H1 (cell line): Measurements from ENCODE around the gene ADAMTS17. TPM values are rescaled to one million over a fixed set of nuclear protein-coding genes. Genes with fewer than 3 reads are reported as not detected.

Experiments used
- CTCF ChIA-PET: fragments of 300-600 bp; sonication (Branson Sonifier 250); formaldehyde crosslinking; loops from one replicate; lab custom pipeline; 2021; ENCODE audit not compliant: partially characterized antibody; lab: Charles Lee
- POLR2A ChIA-PET: fragments of 300-600 bp; sonication (Branson Sonifier 250); formaldehyde crosslinking; loops from one replicate; lab custom pipeline; 2021; ENCODE audit warnings: inconsistent platforms; ENCODE audit not compliant: partially characterized antibody; lab: Charles Lee
- DNase-seq, 2 experiments: peaks; one replicate each; pipeline versions ENCODE4 v3.0.0 to v3.0.0-alpha.2; 2010 to 2022; ENCODE audit warnings: low spot score in 2 of 2, low read depth in 1 of 2, mixed read lengths in 1 of 2
- FAIRE-seq: peaks from 2 replicates; lab custom pipeline; 2011; peaks lifted over from hg19 to GRCh38; lab: Jason Lieb, UNC
- H2AFZ ChIP-seq: 2 replicates; pipeline ENCODE4 v1.8.1; 2012; ENCODE audit warnings: low read length, inconsistent platforms
- H2AK5ac ChIP-seq: 2 replicates; pipeline ENCODE4 v1.6.1; 2013; ENCODE audit warnings: low read depth, low read length
- H2BK120ac ChIP-seq: replicated peaks from 2 replicates; pipeline ENCODE3; 2013; ENCODE audit warnings: low read depth, low read length, inconsistent platforms
- H2BK12ac ChIP-seq: 2 replicates; pipeline ENCODE4 v1.6.1; 2013; ENCODE audit warnings: low read depth, low read length
- H2BK15ac ChIP-seq: 2 replicates; pipeline ENCODE4 v1.6.1; 2013; ENCODE audit warnings: low read length
- H2BK20ac ChIP-seq: 2 replicates; pipeline ENCODE4 v1.6.1; 2013; ENCODE audit warnings: low read length
- H2BK5ac ChIP-seq: 2 replicates; pipeline ENCODE4 v1.6.1; 2013; ENCODE audit warnings: low read depth, low read length
- H3K14ac ChIP-seq: 2 replicates; pipeline ENCODE4 v1.6.1; 2013; ENCODE audit warnings: inconsistent platforms; ENCODE audit not compliant: insufficient read length
- H3K18ac ChIP-seq: 2 replicates; pipeline ENCODE4 v1.6.1; 2013; ENCODE audit warnings: low read length; ENCODE audit errors: extremely low read depth
- H3K23ac ChIP-seq: 2 replicates; pipeline ENCODE4 v1.6.1; 2013; ENCODE audit warnings: inconsistent platforms; ENCODE audit not compliant: insufficient read length
- H3K23me2 ChIP-seq: 2 replicates; pipeline ENCODE4 v1.6.1; 2013; ENCODE audit warnings: low read depth, low read length
- H3K27ac ChIP-seq: 2 replicates; pipeline ENCODE4 v1.6.1; 2011; ENCODE audit warnings: low read depth, low read length, inconsistent platforms
- H3K27me3 ChIP-seq, 4 experiments: replicated peaks in 1 of 4; 1 replicate in 1 of 4; 2 replicates in 3 of 4; pipeline versions ENCODE4 v1.6.1 to v1.8.1; 2011 to 2013; ENCODE audit warnings: low read length in 3 of 4, mild to moderate bottlenecking in 3 of 4, inconsistent platforms in 2 of 4, mixed read lengths in 2 of 4, moderate library complexity in 1 of 4; ENCODE audit not compliant: control insufficient read depth in 3 of 4, insufficient read depth in 3 of 4; ENCODE audit errors: extremely low read depth in 1 of 4
- H3K36me3 ChIP-seq, 4 experiments: 2 replicates each; pipeline versions ENCODE4 v1.6.1 to v1.8.1; 2011 to 2013; ENCODE audit warnings: mild to moderate bottlenecking in 4 of 4, low read length in 3 of 4, moderate library complexity in 2 of 4, control low read depth in 1 of 4, inconsistent platforms in 1 of 4; ENCODE audit not compliant: insufficient read depth in 4 of 4, control insufficient read depth in 2 of 4
- H3K4ac ChIP-seq: replicated peaks from 2 replicates; pipeline ENCODE3; 2013; ENCODE audit warnings: low read length, low read depth, mixed read lengths, inconsistent platforms; ENCODE audit not compliant: insufficient read length
- H3K4me1 ChIP-seq, 4 experiments: replicated peaks in 1 of 4; 1 replicate in 1 of 4; 2 replicates in 3 of 4; pipeline versions ENCODE4 v1.6.1 to v1.8.1; 2011 to 2013; ENCODE audit warnings: low read length in 3 of 4, inconsistent platforms in 2 of 4, mixed read lengths in 1 of 4; ENCODE audit not compliant: insufficient read depth in 4 of 4, control insufficient read depth in 3 of 4
- H3K4me2 ChIP-seq, 2 experiments: 2 replicates each; pipeline versions ENCODE4 v1.6.1 to v1.8.1; 2011 to 2013; ENCODE audit warnings: low read depth in 2 of 2, low read length in 2 of 2, control low read depth in 1 of 2, inconsistent platforms in 1 of 2, mild to moderate bottlenecking in 1 of 2; ENCODE audit not compliant: insufficient read depth in 1 of 2
- H3K4me3 ChIP-seq, 4 experiments: fragments of 200-600, 300-600 bp in 1 of 4; sonication (generic), shearing (Covaris generic), sonication (Bioruptor Twin) in 1 of 4; 2 replicates each; pipeline versions ENCODE4 v1.5.1 to v1.8.1; 2011 to 2016; ENCODE audit warnings: low read length in 4 of 4, low read depth in 3 of 4, control low read depth in 2 of 4, inconsistent platforms in 2 of 4, mild to moderate bottlenecking in 2 of 4, mixed read lengths in 1 of 4, moderate library complexity in 1 of 4; ENCODE audit not compliant: insufficient read depth in 2 of 4; ENCODE audit errors: extremely low read depth in 1 of 4
- H3K56ac ChIP-seq: replicated peaks from 2 replicates; pipeline ENCODE3; 2013; ENCODE audit warnings: low read depth, mild to moderate bottlenecking, mixed read lengths, low read length, inconsistent platforms; ENCODE audit not compliant: insufficient read length
- H3K79me1 ChIP-seq: 2 replicates; pipeline ENCODE4 v1.6.1; 2013; ENCODE audit warnings: low read depth, low read length, control low read depth
- H3K79me2 ChIP-seq, 2 experiments: 2 replicates each; pipeline versions ENCODE4 v1.6.1 to v1.8.1; 2012 to 2013; ENCODE audit warnings: low read length in 2 of 2, mild to moderate bottlenecking in 2 of 2, inconsistent platforms in 1 of 2; ENCODE audit not compliant: insufficient read depth in 2 of 2, control insufficient read depth in 1 of 2
- H3K9ac ChIP-seq, 4 experiments: replicated peaks in 1 of 4; 1 replicate in 1 of 4; 2 replicates in 3 of 4; pipeline versions ENCODE4 v1.6.1 to v1.8.1; 2011 to 2013; ENCODE audit warnings: low read depth in 3 of 4, low read length in 3 of 4, control low read depth in 2 of 4, mild to moderate bottlenecking in 2 of 4, moderate library complexity in 2 of 4, inconsistent platforms in 1 of 4; ENCODE audit errors: extremely low read depth in 1 of 4
- H3K9me3 ChIP-seq, 2 experiments: 2 replicates each; pipeline versions ENCODE4 v1.6.1 to v1.8.1; 2012 to 2013; ENCODE audit warnings: mild to moderate bottlenecking in 2 of 2, moderate library complexity in 2 of 2, control low read depth in 1 of 2, inconsistent platforms in 1 of 2, low read depth in 1 of 2, low read length in 1 of 2, mixed read lengths in 1 of 2; ENCODE audit not compliant: insufficient read depth in 2 of 2
- H4K20me1 ChIP-seq, 2 experiments: replicated peaks in 1 of 2; 2 replicates each; pipeline versions ENCODE3 to v1.8.1; 2011 to 2013; ENCODE audit warnings: inconsistent platforms in 2 of 2, low read length in 2 of 2, mild to moderate bottlenecking in 1 of 2; ENCODE audit not compliant: insufficient read depth in 2 of 2, control insufficient read depth in 1 of 2
- H4K5ac ChIP-seq: 2 replicates; pipeline ENCODE4 v1.6.1; 2013; ENCODE audit warnings: low read length, low read depth, mixed read lengths, inconsistent platforms; ENCODE audit not compliant: insufficient read length
- H4K8ac ChIP-seq: 2 replicates; pipeline ENCODE4 v1.8.0; 2013; ENCODE audit warnings: mild to moderate bottlenecking, moderate library complexity, low read length, inconsistent platforms; ENCODE audit not compliant: insufficient read depth; ENCODE audit errors: extremely low read depth
- H4K91ac ChIP-seq: replicated peaks from 2 replicates; pipeline ENCODE3; 2013; ENCODE audit warnings: low read length, mixed read lengths, inconsistent platforms; ENCODE audit not compliant: insufficient read length
- CBX5 ChIP-seq: fragments of 300-800, 300-1000 bp; sonication (generic); IDR thresholded peaks from 2 replicates; pipeline ENCODE4 v1.7.1; 2016; ENCODE audit warnings: antibody characterized with exemption, low read length, low read depth
- CREB1 ChIP-seq: IDR thresholded peaks from 2 replicates; pipeline ENCODE4 v1.6.1; 2012; ENCODE audit warnings: inconsistent platforms
- FOSL1 ChIP-seq: IDR thresholded peaks from 2 replicates; pipeline ENCODE4 v1.6.1; 2011; ENCODE audit warnings: mild to moderate bottlenecking, low read depth, low read length, moderate library complexity; ENCODE audit not compliant: insufficient read depth
- JUN ChIP-seq: IDR thresholded peaks from 2 replicates; pipeline ENCODE4 v1.6.1; 2011; ENCODE audit warnings: low read depth, mild to moderate bottlenecking, improper control_type of control experiment, low read length
- KDM1A ChIP-seq: fragments of 200-600, 300-600 bp; sonication (generic); IDR thresholded peaks from 2 replicates; pipeline ENCODE4 v1.7.1; 2016; ENCODE audit warnings: mild to moderate bottlenecking, low read length, borderline replicate concordance
- POLR2AphosphoS5 ChIP-seq: IDR thresholded peaks from 2 replicates; pipeline ENCODE4 v1.6.1; 2011; ENCODE audit warnings: low read depth, low read length
- SAP30 ChIP-seq: fragments of 300-600 bp; sonication (generic); IDR thresholded peaks from 2 replicates; pipeline ENCODE4 v1.7.1; 2012; ENCODE audit warnings: low read length, moderate library complexity, mild to moderate bottlenecking, inconsistent platforms; ENCODE audit not compliant: insufficient read depth, insufficient replicate concordance
- SIRT6 ChIP-seq: IDR thresholded peaks from one replicate; pipeline ENCODE4 v1.7.1; 2012; ENCODE audit warnings: low read length, inconsistent platforms
- SIX5 ChIP-seq: IDR thresholded peaks from 2 replicates; pipeline ENCODE4 v1.6.1; 2011; ENCODE audit warnings: mild to moderate bottlenecking, low read depth, low read length
- WGBS, 2 experiments: shearing (Covaris generic) in 1 of 2; methylation state at CpG; one replicate each; pipeline versions ENCODE4 v1.1.6 to v1.1.7; 2013 to 2015; ENCODE audit warnings: low lambda C conversion rate in 2 of 2, mixed read lengths in 2 of 2, inconsistent platforms in 1 of 2, low coverage in 1 of 2, missing lambda C conversion rate in 1 of 2; ENCODE audit not compliant: insufficient replicate concordance in 2 of 2, insufficient coverage in 1 of 2, insufficient read length in 1 of 2; ENCODE audit errors: extremely low coverage in 1 of 2, missing lambda C conversion rate in 1 of 2; 5-methylcytosine and 5-hydroxymethylcytosine counted together
- polyA plus RNA-seq, 7 experiments: library from polyadenylated mRNA; depleted of rRNA in 3 of 7; stranded (reverse) in 5 of 7; unstranded in 2 of 7; fragments of >200 nt in 5 of 7; fragments of 200-250 nt in 2 of 7; gene quantifications; 1 replicate in 5 of 7; 2 replicates in 1 of 7; 4 replicates in 1 of 7; pipeline versions ENCODE4 v1.2.1 to v1.2.3, GENCODE V29; 2011 to 2013; ENCODE audit warnings: missing spikeins in 2 of 7, mixed read lengths in 2 of 7
- total RNA-seq: library from RNA; stranded (reverse); fragmentation: NEBNext Ultra II Directional; extraction: Animal tissue kit (Norgen Biotek cat#: 25700); gene quantifications from 2 replicates; pipeline ENCODE4 v1.2.1, GENCODE V29; 2021

The ADAMTS17 gene
- total and polyA plus RNA-seq, 2 of the 8 experiments (the other 6 are each of a cell fraction or from before 2014, with no cell fraction given) = 0.51 to 1.7 TPM

DNA sequence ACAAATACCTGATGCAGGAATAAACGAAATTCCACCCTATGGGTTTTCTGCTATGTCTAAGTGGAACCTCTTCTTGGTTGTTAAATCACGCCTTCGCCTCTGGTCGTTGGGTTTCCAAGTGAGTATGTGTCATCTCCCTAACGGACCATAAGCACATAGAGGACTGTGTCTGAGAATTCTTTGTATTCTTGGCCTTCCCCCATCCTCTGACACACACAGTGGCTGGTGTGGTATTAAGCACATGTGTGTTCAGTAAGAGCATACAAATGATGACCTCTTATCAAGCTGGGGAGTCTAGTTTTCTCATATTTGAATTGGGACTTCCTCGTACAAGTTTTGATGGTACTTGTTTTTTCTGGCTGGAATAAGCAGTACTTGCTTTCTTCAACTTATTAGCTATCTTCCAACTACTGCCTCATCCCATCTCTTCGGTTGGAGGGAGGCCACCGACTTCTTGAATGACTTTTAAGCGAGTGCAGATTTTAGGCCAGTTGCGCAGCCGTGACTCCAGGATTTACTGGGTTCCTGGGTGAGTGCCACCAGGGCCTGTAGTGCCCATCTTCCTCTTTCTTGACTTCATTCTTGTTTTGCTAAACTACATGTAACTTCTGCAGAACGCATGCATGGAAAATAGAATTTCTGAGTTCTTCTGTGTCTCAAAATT lies 240.2 kb downstream of the ADAMTS17 start:
- Histone ChIP-seq H2BK12ac (no peak overlapping the region), H3K27me3 (no peaks in the 10 kb centered on the region), H3K23ac (no peak overlapping the region), H3K36me3 (no peaks in the 10 kb centered on the region), H2BK120ac (no peak overlapping the region), H4K5ac (no peak overlapping the region), H2AK5ac (no peak overlapping the region), H4K8ac (no peak overlapping the region), H4K20me1 (no peaks in the 10 kb centered on the region), H3K23me2 (no peaks in the 10 kb centered on the region), H2BK20ac (no peak overlapping the region), H3K56ac (no peak overlapping the region), H3K4me1 (no peaks in the 10 kb centered on the region), H3K14ac (no peak overlapping the region), H2BK15ac (no peak overlapping the region), H4K91ac (no peak overlapping the region), H3K9me3 (no peaks in the 10 kb centered on the region; a peak in 1 of 4 replicates), H3K79me1 (no peaks in the 10 kb centered on the region), H3K4me2 (no peak overlapping the region), H2AFZ (no peak overlapping the region), H3K79me2 (no peaks in the 10 kb centered on the region), H3K4ac (no peak overlapping the region), H2BK5ac (no peak overlapping the region), H3K4me3 (no peak overlapping the region), H3K27ac (no peak overlapping the region), H3K9ac (no peak overlapping the region), H3K18ac (no peak overlapping the region)
- 96% methylated on average over 12 of the region's 12 CpGs; no CpG with 5 or more reads in 1 of the 2 experiments for WGBS, 2 experiments
- ChIA-PET CTCF (interaction anchor here (2.2 kb wide), 1 partner anchor 11 kb away, joined by 9 read pairs; no protein-coding TSS in a partner anchor), POLR2A (no interaction called here)
- no peak for FAIRE-seq
- TF ChIP-seq SIX5 = no peak
- TF ChIP-seq CREB1 = no peak
- no peak for TF ChIP-seq SIRT6
- no peak for TF ChIP-seq POLR2AphosphoS5
- TF ChIP-seq KDM1A = no peak
- TF ChIP-seq JUN = no peak
- TF ChIP-seq SAP30 = no peak
- no peak for TF ChIP-seq CBX5
- TF ChIP-seq FOSL1 = no peak
- DNase-seq = no peak
